Skeletal muscle cell (primary cell): ENCODE results near the gene TTC23.

Experiments used
- DNase-seq: peaks from one replicate; pipeline ENCODE4 v3.0.0-alpha.2; 2010; ENCODE audit warnings: low read depth
- H3K4me3 ChIP-seq: 2 replicates; pipeline ENCODE4 v1.5.1; 2011; ENCODE audit warnings: low read depth, mild to moderate bottlenecking, control low read depth, low read length, moderate library complexity

TTC23 gene

DNA sequence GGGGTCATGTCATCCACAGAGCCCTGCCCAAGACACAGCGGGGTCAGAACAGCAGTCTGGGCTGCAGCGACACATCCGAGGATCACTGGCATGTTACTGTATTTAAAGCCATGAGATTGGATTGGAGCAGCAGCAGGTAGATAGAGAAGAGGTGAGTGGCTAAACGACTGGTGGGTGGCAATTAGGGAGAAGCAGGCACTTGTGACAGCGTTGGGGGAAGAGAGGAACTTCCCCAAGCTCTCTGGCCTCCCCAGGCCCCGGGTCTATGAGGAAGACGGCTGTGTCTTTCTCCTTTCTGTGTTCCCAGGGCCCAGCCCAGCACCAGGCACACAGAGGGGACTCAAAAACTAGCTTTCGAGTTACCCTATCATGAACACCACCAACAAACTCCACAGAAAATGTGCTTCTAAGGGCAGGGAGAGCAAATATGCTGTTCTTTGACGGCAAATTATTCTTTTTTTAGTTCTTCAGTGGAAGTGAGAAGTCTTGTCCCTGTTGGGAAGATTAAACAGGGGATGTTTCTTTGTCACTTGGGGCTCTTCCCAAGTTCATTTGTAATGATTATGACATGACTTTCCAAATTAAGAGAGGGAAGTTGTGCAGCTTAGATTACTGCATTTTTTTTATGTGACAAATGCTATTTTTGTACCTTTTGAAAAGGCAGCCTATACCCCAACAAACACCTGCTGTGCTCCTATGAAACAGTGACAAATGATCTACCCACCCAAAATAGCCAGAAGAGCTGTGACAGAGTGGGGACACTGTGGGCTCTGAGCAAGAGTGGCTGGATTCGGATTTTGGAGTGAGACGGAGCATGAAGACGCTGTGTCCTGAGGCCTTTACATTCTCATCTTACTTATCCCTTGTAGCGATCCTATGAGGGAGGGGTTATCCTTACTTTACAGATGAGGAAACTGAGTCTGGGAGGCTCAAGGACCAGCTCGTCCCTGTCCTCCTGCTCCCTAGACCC, 151.7 kb downstream of the TTC23 start:
- no peak for DNase-seq
- no peak overlapping the region for H3K4me3 ChIP-seq

DNA sequence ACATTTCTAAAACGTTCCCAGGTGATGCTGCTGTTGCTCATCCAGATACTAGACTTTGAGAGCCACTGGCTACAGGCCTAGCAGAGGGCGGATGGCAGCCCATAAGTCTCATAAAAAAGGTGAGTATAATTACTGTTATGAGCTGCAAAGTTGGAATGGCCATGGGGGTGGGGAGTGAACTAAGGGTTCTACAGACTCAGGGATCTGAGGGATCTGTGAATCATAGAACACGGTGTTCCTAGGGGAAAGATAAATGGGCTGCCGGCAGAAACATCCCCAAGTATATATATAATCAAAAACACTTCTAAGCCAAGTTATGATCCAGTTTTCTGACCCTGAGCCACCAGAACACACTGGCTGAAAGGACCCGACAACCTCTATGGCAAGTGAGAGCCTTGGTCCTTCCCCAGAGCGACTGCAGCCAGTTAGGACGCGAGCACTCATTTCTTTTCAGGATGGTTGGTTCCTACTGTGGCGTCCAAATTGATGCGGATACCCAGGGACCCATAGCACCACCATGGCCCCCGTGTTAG, 152.4 kb downstream of the TTC23 start:
- H3K4me3 ChIP-seq = no peak overlapping the region
- DNase-seq = no peak

GRCh38 chr15:99096173-99096893, 153.0 kb downstream of the TTC23 start:
- DNase-seq = no peak
- no peak overlapping the region for H3K4me3 ChIP-seq

DNA sequence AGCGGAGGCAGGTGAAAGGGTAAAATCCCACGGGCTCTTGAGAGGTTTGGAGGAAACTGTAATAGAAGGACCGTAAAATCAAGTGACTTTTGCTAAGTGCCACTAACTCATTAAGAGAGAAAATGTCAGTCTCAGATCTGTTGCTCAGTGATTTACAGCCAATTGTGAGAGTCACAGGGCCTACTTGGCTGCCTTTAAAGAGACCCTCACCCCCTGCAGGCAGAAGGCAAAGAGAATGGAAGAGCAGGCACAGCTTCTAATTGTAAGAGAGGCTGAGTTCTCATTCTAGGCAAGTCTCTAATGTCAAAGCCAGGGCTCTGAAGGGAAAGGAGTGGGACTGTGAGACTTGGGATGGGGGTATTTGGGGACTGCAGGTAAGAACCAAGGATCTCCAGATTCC, 153.8 kb downstream of the TTC23 start:
- H3K4me3 ChIP-seq = no peak overlapping the region
- no peak for DNase-seq

DNA sequence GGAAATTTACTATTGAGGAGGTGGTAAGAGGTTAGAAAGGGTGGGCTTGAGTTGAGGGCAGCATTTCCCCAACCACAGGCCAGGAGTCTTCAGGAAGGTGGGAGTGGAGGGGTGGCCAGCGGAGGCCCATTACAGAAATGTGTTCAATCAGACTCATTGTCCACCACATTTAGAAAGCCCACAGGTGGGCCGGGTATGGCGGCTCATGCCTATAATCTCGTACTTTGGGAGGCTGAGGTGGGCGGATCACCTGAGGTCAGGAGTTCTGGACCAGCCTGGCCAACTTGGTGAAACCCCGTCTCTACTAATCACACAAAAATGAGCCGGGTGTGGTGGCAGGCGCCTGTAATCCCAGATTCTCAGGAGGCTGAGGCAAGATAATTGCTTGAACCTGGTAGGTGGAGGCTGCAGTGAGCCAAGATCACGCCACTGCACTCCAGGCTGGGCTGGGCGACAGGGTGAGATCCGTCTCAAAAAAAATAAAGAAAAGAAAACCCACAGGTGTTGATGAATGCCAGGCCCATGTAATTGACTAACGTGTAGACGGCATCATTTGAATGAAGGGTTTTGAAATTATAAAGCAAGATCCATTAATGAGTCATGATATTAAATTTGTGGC, 156.7 kb downstream of the TTC23 start:
- H3K4me3 ChIP-seq = no peak overlapping the region
- no peak for DNase-seq

- no peak overlapping the region for H3K4me3 ChIP-seq
- no peak for DNase-seq
Observed at GRCh38 chr15:99090938-99091337, 158.4 kb downstream of the TTC23 start.

DNA sequence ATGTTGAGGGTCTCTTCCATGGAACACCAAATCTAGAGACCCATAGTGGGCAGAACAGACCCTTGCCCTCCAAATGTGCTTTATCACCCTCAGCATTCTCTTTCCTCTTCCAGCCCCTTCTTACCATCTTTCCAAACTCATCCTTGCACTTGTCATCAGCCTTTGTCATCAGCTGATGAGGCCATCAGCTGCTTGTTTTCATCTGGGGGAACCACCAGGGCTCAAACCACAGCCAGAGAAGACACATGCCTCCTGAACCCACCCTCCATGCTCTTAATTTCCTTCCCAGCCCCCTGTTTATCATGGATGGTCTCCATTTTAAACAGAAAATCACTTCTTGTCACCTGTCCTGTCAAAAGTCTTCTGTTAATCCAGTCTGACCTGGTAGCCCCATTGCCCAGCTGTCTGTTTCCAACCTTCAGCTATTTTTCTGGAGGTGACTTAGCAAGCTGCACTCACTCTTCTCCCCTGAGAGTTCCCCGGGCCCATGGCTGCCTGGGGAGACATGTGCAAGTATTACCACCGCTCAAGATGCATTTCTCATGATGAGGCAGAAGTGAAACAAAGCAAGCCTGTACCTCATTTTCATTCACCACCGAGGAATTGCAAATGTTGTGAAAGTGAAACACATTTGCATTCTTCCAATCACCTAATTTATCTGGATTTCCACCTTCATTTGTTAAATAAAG, 159.2 kb downstream of the TTC23 start:
- DNase-seq = no peak
- no peak overlapping the region for H3K4me3 ChIP-seq

GRCh38 chr15:99087405-99087943, 161.9 kb downstream of the TTC23 start:
- H3K4me3 ChIP-seq = no peak overlapping the region
- DNase-seq = no peak

- DNase-seq = no peak
- H3K4me3 ChIP-seq = no peak overlapping the region
Observed at GRCh38 chr15:99086327-99086667, 163.1 kb downstream of the TTC23 start.
